MM.1S (cell line): Measurements from ENCODE around the gene SLC48A1.

ENCODE experiments used
- EZH2 ChIP-seq: fragments of 300-600 bp; sonication (generic); optimal IDR thresholded peaks from 2 replicates; pipeline ENCODE3; 2017; ENCODE audit warnings: low read depth, mild to moderate bottlenecking, antibody characterized with exemption, low read length, mixed read lengths
- EZH2phosphoT487 ChIP-seq: fragments of 300-600 bp; sonication (generic); IDR thresholded peaks from 2 replicates; pipeline ENCODE4 v1.6.1; 2018; ENCODE audit warnings: antibody characterized with exemption, low read length
- TF ChIP-seq, protein P1 (sequence below): fragments of 300-600 bp; sonication (generic); IDR thresholded peaks from 2 replicates; pipeline ENCODE4 v1.5.1; 2016; ENCODE audit warnings: antibody characterized with exemption, low read length, mixed read lengths

DNA sequence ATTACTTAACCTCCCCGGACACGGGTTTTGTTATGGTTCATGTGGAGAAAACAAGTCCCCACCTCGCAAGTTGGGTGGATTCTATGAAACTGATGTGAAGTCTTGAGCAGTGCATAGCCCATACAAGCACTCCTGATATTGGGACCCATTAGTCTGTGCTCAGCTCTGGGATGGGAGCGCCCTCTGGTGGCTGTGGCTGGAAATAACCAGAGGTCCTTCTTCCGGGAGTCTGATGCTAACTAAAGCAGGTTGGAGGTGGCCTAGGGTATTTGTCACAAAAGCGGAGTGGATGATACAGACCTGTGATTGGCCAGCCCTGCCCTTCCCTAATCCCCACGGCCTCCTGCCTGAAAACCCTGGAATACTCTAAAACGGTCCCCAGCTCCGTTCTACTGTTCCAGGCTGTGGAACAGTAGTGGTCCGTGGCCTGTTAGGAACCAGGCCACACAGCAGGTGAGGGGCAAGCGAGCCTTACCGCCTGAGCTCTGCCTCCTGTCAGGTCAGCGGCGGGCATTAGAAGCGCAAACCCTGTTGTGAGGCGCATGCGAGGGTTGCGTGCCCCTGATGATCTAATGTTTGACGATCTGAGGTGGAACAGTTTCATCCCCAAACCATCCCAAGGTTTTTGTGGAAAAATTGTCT, 6.4 kb downstream of the SLC48A1 start:
- TF ChIP-seq, protein P1, sequence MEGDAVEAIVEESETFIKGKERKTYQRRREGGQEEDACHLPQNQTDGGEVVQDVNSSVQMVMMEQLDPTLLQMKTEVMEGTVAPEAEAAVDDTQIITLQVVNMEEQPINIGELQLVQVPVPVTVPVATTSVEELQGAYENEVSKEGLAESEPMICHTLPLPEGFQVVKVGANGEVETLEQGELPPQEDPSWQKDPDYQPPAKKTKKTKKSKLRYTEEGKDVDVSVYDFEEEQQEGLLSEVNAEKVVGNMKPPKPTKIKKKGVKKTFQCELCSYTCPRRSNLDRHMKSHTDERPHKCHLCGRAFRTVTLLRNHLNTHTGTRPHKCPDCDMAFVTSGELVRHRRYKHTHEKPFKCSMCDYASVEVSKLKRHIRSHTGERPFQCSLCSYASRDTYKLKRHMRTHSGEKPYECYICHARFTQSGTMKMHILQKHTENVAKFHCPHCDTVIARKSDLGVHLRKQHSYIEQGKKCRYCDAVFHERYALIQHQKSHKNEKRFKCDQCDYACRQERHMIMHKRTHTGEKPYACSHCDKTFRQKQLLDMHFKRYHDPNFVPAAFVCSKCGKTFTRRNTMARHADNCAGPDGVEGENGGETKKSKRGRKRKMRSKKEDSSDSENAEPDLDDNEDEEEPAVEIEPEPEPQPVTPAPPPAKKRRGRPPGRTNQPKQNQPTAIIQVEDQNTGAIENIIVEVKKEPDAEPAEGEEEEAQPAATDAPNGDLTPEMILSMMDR: peak; percentile 92
- TF ChIP-seq EZH2: no peak
- no peak for TF ChIP-seq EZH2phosphoT487
